Adipose tissue (tissue), 3 donors: ENCODE measurements around the gene PXDN. TPM values are rescaled to one million over a fixed set of nuclear protein-coding genes. Genes with fewer than 3 reads are reported as not detected.

Source experiments
- H3K27ac ChIP-seq: one replicate; pipeline ENCODE4 v1.5.1; 2013; ENCODE audit warnings: low read depth, low read length
- WGBS, 3 donors: extraction: QIAGEN DNeasy Blood & Tissue Kit; methylation state at CpG; one replicate each; pipeline ENCODE4 v1.1.7; 2013; 5-methylcytosine and 5-hydroxymethylcytosine counted together
- polyA plus RNA-seq, 3 donors: library from polyadenylated mRNA; stranded (reverse); fragments of 200-250 nt; gene quantifications; one replicate each; pipeline ENCODE4 v1.2.3, GENCODE V29; 2013
- donor health status: healthy with polysubstance abuse.
- donor health status: Bipolar disorder and iron deficiency.
- donor health status: healthy.

PXDN gene
- polyA plus RNA-seq, 3 donors, result 10.2 to 132 (median 17.7) TPM

- H3K27ac ChIP-seq, result no peak overlapping the region
- 87 to 91% (median 90%) methylated on average over 25 of the region's 25 CpGs for WGBS, 3 donors
Measured at GRCh38 chr2:1639086-1639858, 105.0 kb downstream of the PXDN start.

- H3K27ac ChIP-seq, result no peak overlapping the region
- WGBS, 3 donors, result 66 to 71% (median 70%) methylated on average over 11 of the region's 11 CpGs
Measured at GRCh38 chr2:1638281-1638860, 105.9 kb downstream of the PXDN start.

GRCh38 chr2:1636791-1637415 is 107.4 kb downstream of the PXDN start:
- H3K27ac ChIP-seq, result no peak overlapping the region
- 69 to 74% (median 70%) methylated on average over 13 of the region's 13 CpGs for WGBS, 3 donors

GRCh38 chr2:1635823-1636222 is 108.5 kb downstream of the PXDN start:
- WGBS, 3 donors, result 82 to 94% (median 92%) methylated on average over 11 of the region's 11 CpGs

GRCh38 chr2:1634681-1635341 is 109.5 kb downstream of the PXDN start:
- WGBS, 3 donors, result 93% methylated on average over 12 of the region's 12 CpGs
- H3K27ac ChIP-seq, result no peak overlapping the region

More at GRCh38 chr2:1635823-1636222, 108.5 kb downstream of the PXDN start:
- no peak overlapping the region for H3K27ac ChIP-seq

GRCh38 chr2:1633936-1634587 is 110.3 kb downstream of the PXDN start:
- H3K27ac ChIP-seq, result no peak overlapping the region
- 81 to 93% (median 89%) methylated on average over 18 of the region's 18 CpGs for WGBS, 3 donors

- H3K27ac ChIP-seq, result no peak overlapping the region
- 86 to 93% (median 87%) methylated on average over 17 of the region's 17 CpGs for WGBS, 3 donors
Measured at GRCh38 chr2:1633092-1633671, 111.1 kb downstream of the PXDN start.

GRCh38 chr2:1632510-1632909 is 111.8 kb downstream of the PXDN start:
- no peak overlapping the region for H3K27ac ChIP-seq
- WGBS, 3 donors, result 81 to 92% (median 86%) methylated on average over 13 of the region's 13 CpGs

- WGBS, 3 donors, result 69 to 92% (median 87%) methylated on average over 7 of the region's 7 CpGs
- no peak overlapping the region for H3K27ac ChIP-seq
Measured at GRCh38 chr2:1632002-1632348, 112.3 kb downstream of the PXDN start.

- H3K27ac ChIP-seq, result no peak overlapping the region
- 72 to 76% (median 72%) methylated on average over 6 of the region's 6 CpGs for WGBS, 3 donors
Measured at GRCh38 chr2:1631292-1632001, 112.9 kb downstream of the PXDN start.

GRCh38 chr2:1628893-1629292 is 115.4 kb downstream of the PXDN start:
- H3K27ac ChIP-seq, result no peak overlapping the region
- WGBS, 3 donors, result 14 to 39% (median 21%) methylated on average over 2 of the region's 2 CpGs

- 68 to 78% (median 75%) methylated on average over 9 of the region's 9 CpGs for WGBS, 3 donors
- no peak overlapping the region for H3K27ac ChIP-seq
Measured at GRCh38 chr2:1627628-1628381, 116.5 kb downstream of the PXDN start.

- WGBS, 3 donors, result 68 to 74% (median 70%) methylated on average over 8 of the region's 8 CpGs
- no peak overlapping the region for H3K27ac ChIP-seq
Measured at GRCh38 chr2:1626271-1626681, 118.0 kb downstream of the PXDN start.

GRCh38 chr2:1625281-1626001 is 118.9 kb downstream of the PXDN start:
- H3K27ac ChIP-seq, result no peak overlapping the region

GRCh38 chr2:1623906-1624445 is 120.3 kb downstream of the PXDN start:
- WGBS, 3 donors, result 84 to 91% (median 90%) methylated on average over 16 of the region's 16 CpGs
- no peak overlapping the region for H3K27ac ChIP-seq

More at GRCh38 chr2:1625281-1626001, 118.9 kb downstream of the PXDN start:
- WGBS, 3 donors, result 41 to 48% (median 41%) methylated on average over 20 of the region's 20 CpGs

- H3K27ac ChIP-seq, result no peak overlapping the region
- WGBS, 3 donors, result 71 to 81% (median 79%) methylated on average over 10 to 11 of the region's 11 CpGs
Measured at GRCh38 chr2:1622521-1623200, 121.7 kb downstream of the PXDN start.
